Peyer's patch (tissue), 4 donors: ENCODE data around the gene TMEM270. TPM values are rescaled to one million over a fixed set of nuclear protein-coding genes. Genes with fewer than 3 reads are reported as not detected.
"Not testable (repeated sequence)": the region's sequence is repeated elsewhere in the genome, so short reads cannot be mapped to it uniquely, and the experiment has no call there.

Experiments
- DNase-seq, 3 donors: peaks; one replicate each; pipeline ENCODE4 v3.0.0-alpha.2; 2017 to 2019
- H3K27ac ChIP-seq, 4 donors: fragments of 200-600 bp; sonication (generic); one replicate each; pipeline ENCODE4 v1.5.1; 2016 to 2019
- H3K27me3 ChIP-seq, 2 donors: fragments of 200-600 bp; sonication (generic); one replicate each; pipeline ENCODE4 v1.5.1; 2019
- H3K36me3 ChIP-seq, 3 donors: fragments of 200-600 bp; sonication (generic); one replicate each; pipeline ENCODE4 v1.5.1; 2016 to 2019
- H3K4me1 ChIP-seq, 4 donors: fragments of 200-600 bp; sonication (generic); one replicate each; pipeline ENCODE4 v1.5.1; 2016 to 2019
- H3K4me3 ChIP-seq, 4 donors: fragments of 200-600 bp; sonication (generic); 1 replicate in 3 of 4; 2 replicates in 1 of 4; pipeline ENCODE4 v1.5.1; 2016 to 2019; ENCODE audit warnings: mild to moderate bottlenecking in 1 of 4
- H3K9me3 ChIP-seq, 4 donors: fragments of 200-600 bp; sonication (generic); one replicate each; pipeline ENCODE4 v1.5.1; 2016 to 2019; ENCODE audit warnings: mild to moderate bottlenecking in 1 of 4
- CTCF ChIP-seq, 6 experiments: fragments of 450-650 bp in 4 of 6; fragments of 200-600 bp in 2 of 6; sonication (generic) in 1 of 6; IDR thresholded peaks; one replicate each; pipeline ENCODE4 v1.5.1; 2017 to 2019; ENCODE audit warnings: antibody characterized with exemption in 6 of 6, mild to moderate bottlenecking in 3 of 6, moderate library complexity in 1 of 6
- POLR2A ChIP-seq, 2 donors: fragments of 450-650 bp; IDR thresholded peaks; one replicate each; pipeline ENCODE4 v1.5.1; 2017; ENCODE audit warnings: antibody characterized with exemption in 2 of 2, mild to moderate bottlenecking in 2 of 2, moderate library complexity in 2 of 2
- total RNA-seq, 4 donors: library from RNA; depleted of rRNA; stranded (reverse); fragments of >200 nt; gene quantifications; one replicate each; pipeline ENCODE4 v1.1.0, GENCODE V29; 2016

Gene TMEM270
- total RNA-seq, 4 donors from 2014 or later, result not detected

- peak overlapping the region in 3 of 4 donors; percentile 85 to 100 (median 98) for H3K27ac ChIP-seq
- TF ChIP-seq CTCF (IDR thresholded peaks at IDR 0.05) (no peak), POLR2A (IDR thresholded peaks at IDR 0.05) (peak in 1 of 2 donors; percentile 11)
- no peak for DNase-seq
Measured at GRCh38 chr7:73832806-73833205, 28.2 kb upstream of the TMEM270 start.

GRCh38 chr7:73833251-73833919 lies 27.6 kb upstream of the TMEM270 start:
- DNase-seq, result peak in 2 of 3 donors; percentile 77 to 78

More at GRCh38 chr7:73832806-73833205, 28.2 kb upstream of the TMEM270 start:
- Histone ChIP-seq H3K4me1 (peaks cover 0 to 15% (median 3%) of the 10 kb centered on the region in 4 donors), H3K9me3 (peaks cover 0 to 3% (median 0%) of the 10 kb centered on the region in 4 donors), H3K36me3 (peaks cover 0 to 11% (median 0%) of the 10 kb centered on the region in 3 donors), H3K4me3 (peak overlapping the region in 3 of 4 donors; percentile 49 to 87 (median 70)), H3K27me3 (no peaks in the 10 kb centered on the region)

GRCh38 chr7:73834626-73835191 lies 26.2 kb upstream of the TMEM270 start:
- no peak for DNase-seq
- Histone ChIP-seq H3K27ac (no peak overlapping the region), H3K4me1 (no peaks in the 10 kb centered on the region), H3K36me3 (peaks cover 0 to 11% (median 0%) of the 10 kb centered on the region in 3 donors), H3K27me3 (no peaks in the 10 kb centered on the region), H3K4me3 (no peak overlapping the region), H3K9me3 (peaks cover 0 to 3% (median 0%) of the 10 kb centered on the region in 4 donors)
- TF ChIP-seq CTCF (IDR thresholded peaks at IDR 0.05), result no peak
- peak in 1 of 2 donors; percentile 27 for TF ChIP-seq POLR2A (IDR thresholded peaks at IDR 0.05)

More at GRCh38 chr7:73833251-73833919, 27.6 kb upstream of the TMEM270 start:
- H3K36me3 ChIP-seq, result peaks cover 0 to 11% (median 0%) of the 10 kb centered on the region in 3 donors
- H3K27ac ChIP-seq, result peak overlapping the region in 3 of 4 donors; percentile 85 to 100 (median 98)
- H3K9me3 ChIP-seq, result peaks cover 0 to 3% (median 0%) of the 10 kb centered on the region in 4 donors
- H3K4me3 ChIP-seq, result peak overlapping the region in 3 of 4 donors; percentile 49 to 87 (median 70)
- H3K27me3 ChIP-seq, result no peaks in the 10 kb centered on the region
- H3K4me1 ChIP-seq, result peaks cover 0 to 9% (median 1%) of the 10 kb centered on the region in 4 donors
- peak in 1 of 2 donors; percentile 63 for TF ChIP-seq POLR2A (IDR thresholded peaks at IDR 0.05)
- TF ChIP-seq CTCF (IDR thresholded peaks at IDR 0.05), result peak in 1 of 6 experiments; percentile 5

- not testable (repeated sequence) for H3K36me3 ChIP-seq, DNase-seq, H3K27ac ChIP-seq, H3K9me3 ChIP-seq, H3K4me3 ChIP-seq, H3K27me3 ChIP-seq
- H3K4me1 ChIP-seq, result peaks cover 0 to 15% (median 2%) of the 10 kb centered on the region in 4 donors
Measured at GRCh38 chr7:73837167-73837566, 23.8 kb upstream of the TMEM270 start.

GRCh38 chr7:73838642-73839041 lies 22.3 kb upstream of the TMEM270 start:
- no peak for TF ChIP-seq POLR2A (IDR thresholded peaks at IDR 0.05)
- no peak for TF ChIP-seq CTCF (IDR thresholded peaks at IDR 0.05)
- no peak for DNase-seq
- Histone ChIP-seq H3K9me3 (no peaks in the 10 kb centered on the region), H3K27ac (no peak overlapping the region), H3K4me1 (peaks cover 0 to 15% (median 4%) of the 10 kb centered on the region in 4 donors), H3K36me3 (no peaks in the 10 kb centered on the region), H3K4me3 (no peak overlapping the region), H3K27me3 (no peaks in the 10 kb centered on the region)

GRCh38 chr7:73839290-73839689 lies 21.7 kb upstream of the TMEM270 start:
- Histone ChIP-seq H3K27ac (no peak overlapping the region), H3K9me3 (no peaks in the 10 kb centered on the region), H3K4me3 (no peak overlapping the region), H3K36me3 (no peaks in the 10 kb centered on the region), H3K4me1 (peaks cover 0 to 15% (median 4%) of the 10 kb centered on the region in 4 donors), H3K27me3 (no peaks in the 10 kb centered on the region)
- TF ChIP-seq CTCF (IDR thresholded peaks at IDR 0.05), result no peak
- DNase-seq, result no peak
